Smooth muscle cell (in vitro differentiated cells): ENCODE data around the gene ARF4. TPM values are rescaled to one million over a fixed set of nuclear protein-coding genes. Genes with fewer than 3 reads are reported as not detected.

ENCODE experiments used
- DNase-seq: peaks from one replicate; lab custom pipeline; 2025; ENCODE audit not compliant: unreplicated experiment; lab: John Stamatoyannopoulos, UW
- H2AFZ ChIP-seq: fragments of 200-600 bp; sonication (generic); 2 replicates; pipeline ENCODE4 v1.6.0; 2016; ENCODE audit warnings: antibody characterized with exemption, low read depth, mild to moderate bottlenecking
- H3F3A ChIP-seq: fragments of 200-600 bp; sonication (generic); 2 replicates; pipeline ENCODE4 v1.6.0; 2017; ENCODE audit warnings: antibody characterized with exemption, low read depth
- H3K27ac ChIP-seq: fragments of 200-600 bp; sonication (generic); 2 replicates; pipeline ENCODE4 v1.5.1; 2016; ENCODE audit warnings: low read depth, mild to moderate bottlenecking
- H3K27me3 ChIP-seq: fragments of 200-600 bp; sonication (generic); 2 replicates; pipeline ENCODE4 v1.6.1; 2016; ENCODE audit warnings: low read depth, mild to moderate bottlenecking
- H3K36me3 ChIP-seq: fragments of 200-600 bp; sonication (generic); 2 replicates; pipeline ENCODE4 v1.5.1; 2016; ENCODE audit warnings: low read depth
- H3K4me1 ChIP-seq: fragments of 200-600 bp; sonication (generic); 2 replicates; pipeline ENCODE4 v1.5.1; 2016; ENCODE audit warnings: low read depth
- H3K4me2 ChIP-seq: fragments of 200-600 bp; sonication (generic); 2 replicates; pipeline ENCODE4 v1.6.0; 2016; ENCODE audit warnings: mild to moderate bottlenecking
- H3K4me3 ChIP-seq: fragments of 200-600 bp; sonication (generic); 2 replicates; pipeline ENCODE4 v1.5.1; 2016; ENCODE audit warnings: mild to moderate bottlenecking
- H3K79me2 ChIP-seq: fragments of 200-600 bp; sonication (generic); 2 replicates; pipeline ENCODE4 v1.6.0; 2016; ENCODE audit warnings: low read depth, mild to moderate bottlenecking
- H3K9ac ChIP-seq: fragments of 200-600 bp; sonication (generic); 2 replicates; pipeline ENCODE4 v1.6.0; 2016; ENCODE audit warnings: low read depth
- H3K9me3 ChIP-seq: fragments of 200-600 bp; sonication (generic); replicated peaks from 2 replicates; pipeline ENCODE4 v1.5.1; 2016; ENCODE audit warnings: low read depth
- H4K20me1 ChIP-seq: fragments of 200-600 bp; sonication (generic); 2 replicates; pipeline ENCODE4 v1.6.0; 2016; ENCODE audit warnings: low read depth
- WGBS: methylation state at CpG from one replicate; pipeline ENCODE4 v1.1.7; 2016; ENCODE audit warnings: low lambda C conversion rate; 5-methylcytosine and 5-hydroxymethylcytosine counted together
- polyA plus RNA-seq: library from polyadenylated mRNA; unstranded; fragments of >200 nt; fragmentation: Nextera tagmentation; extraction: Ambion mirVana; gene quantifications from 2 replicates; pipeline ENCODE4 v1.2.1, GENCODE V29; 2016
- total RNA-seq: library from RNA; depleted of rRNA; stranded (reverse); fragments of >200 nt; gene quantifications from 2 replicates; pipeline ENCODE4 v1.2.3, GENCODE V29; 2014
- TF ChIP-seq, protein P1 (sequence below): fragments of 200-600 bp; sonication (generic); IDR thresholded peaks from 2 replicates; pipeline ENCODE4 v1.5.1; 2017; ENCODE audit warnings: borderline replicate concordance, mild to moderate bottlenecking, antibody characterized with exemption; ENCODE audit not compliant: insufficient read depth, poor library complexity, severe bottlenecking

The ARF4 gene
- total and polyA plus RNA-seq, 2 experiments from 2014 or later = 688 TPM

DNA sequence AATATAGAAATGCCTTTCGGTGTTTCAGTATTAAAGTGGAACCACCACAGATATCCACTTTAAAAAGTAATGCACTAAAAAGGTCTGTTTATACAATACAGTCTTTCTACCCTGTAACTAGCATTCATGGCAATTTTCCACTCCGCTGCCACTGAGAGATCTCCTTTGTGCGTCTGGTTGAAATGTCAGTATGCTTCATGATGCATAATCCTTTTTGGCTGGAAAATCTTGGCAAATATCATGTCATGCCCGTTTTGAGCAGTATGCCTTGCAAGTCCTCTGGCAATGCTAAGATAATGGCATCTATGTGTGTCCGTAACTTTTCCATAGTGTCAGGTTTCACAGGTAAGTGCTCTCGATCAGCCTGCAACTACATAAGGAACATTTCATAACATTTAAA lies 30.8 kb upstream of the ARF4 start:
- Histone ChIP-seq H3K9ac (no peak overlapping the region), H2AFZ (no peak overlapping the region), H3F3A (no peaks in the 10 kb centered on the region), H3K27me3 (no peaks in the 10 kb centered on the region), H3K4me2 (no peak overlapping the region), H3K4me1 (no peaks in the 10 kb centered on the region), H4K20me1 (no peaks in the 10 kb centered on the region), H3K27ac (no peak overlapping the region), H3K9me3 (no peaks in the 10 kb centered on the region), H3K4me3 (no peak overlapping the region), H3K36me3 (peaks cover 23% of the 10 kb centered on the region), H3K79me2 (no peaks in the 10 kb centered on the region)
- TF ChIP-seq, protein P1, sequence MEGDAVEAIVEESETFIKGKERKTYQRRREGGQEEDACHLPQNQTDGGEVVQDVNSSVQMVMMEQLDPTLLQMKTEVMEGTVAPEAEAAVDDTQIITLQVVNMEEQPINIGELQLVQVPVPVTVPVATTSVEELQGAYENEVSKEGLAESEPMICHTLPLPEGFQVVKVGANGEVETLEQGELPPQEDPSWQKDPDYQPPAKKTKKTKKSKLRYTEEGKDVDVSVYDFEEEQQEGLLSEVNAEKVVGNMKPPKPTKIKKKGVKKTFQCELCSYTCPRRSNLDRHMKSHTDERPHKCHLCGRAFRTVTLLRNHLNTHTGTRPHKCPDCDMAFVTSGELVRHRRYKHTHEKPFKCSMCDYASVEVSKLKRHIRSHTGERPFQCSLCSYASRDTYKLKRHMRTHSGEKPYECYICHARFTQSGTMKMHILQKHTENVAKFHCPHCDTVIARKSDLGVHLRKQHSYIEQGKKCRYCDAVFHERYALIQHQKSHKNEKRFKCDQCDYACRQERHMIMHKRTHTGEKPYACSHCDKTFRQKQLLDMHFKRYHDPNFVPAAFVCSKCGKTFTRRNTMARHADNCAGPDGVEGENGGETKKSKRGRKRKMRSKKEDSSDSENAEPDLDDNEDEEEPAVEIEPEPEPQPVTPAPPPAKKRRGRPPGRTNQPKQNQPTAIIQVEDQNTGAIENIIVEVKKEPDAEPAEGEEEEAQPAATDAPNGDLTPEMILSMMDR = no peak
- 97% methylated on average over 6 of the region's 6 CpGs for WGBS
- no peak for DNase-seq

DNA sequence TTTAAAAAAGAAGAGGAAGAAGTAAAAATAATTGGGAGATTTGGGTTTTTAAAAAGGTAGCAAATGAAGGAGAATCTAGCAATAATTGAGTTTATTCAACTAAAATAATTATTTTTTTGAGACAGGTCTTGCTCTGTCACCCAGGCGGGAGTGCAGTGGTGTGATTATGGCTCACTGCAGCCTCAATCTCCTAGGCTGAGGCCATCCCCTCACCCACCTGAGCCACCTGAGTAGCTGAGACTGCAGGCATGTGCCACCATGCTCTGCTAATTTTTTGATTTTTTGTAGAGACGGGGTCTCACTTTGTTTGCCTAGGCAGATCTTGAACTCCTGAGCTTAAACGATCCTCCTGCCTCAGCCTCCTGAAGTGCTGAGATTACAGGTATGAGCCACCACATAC lies 27.7 kb upstream of the ARF4 start:
- 98% methylated on average over 3 of the region's 3 CpGs for WGBS
- H3K27me3 ChIP-seq = no peaks in the 10 kb centered on the region
- H3K9me3 ChIP-seq = no peaks in the 10 kb centered on the region
- no peak overlapping the region for H3K27ac ChIP-seq
- TF ChIP-seq, protein P1 = no peak
- no peak for DNase-seq
- no peak overlapping the region for H3K4me2 ChIP-seq
- no peak overlapping the region for H3K9ac ChIP-seq
- no peaks in the 10 kb centered on the region for H3K79me2 ChIP-seq
- H3K4me3 ChIP-seq = no peak overlapping the region
- no peaks in the 10 kb centered on the region for H4K20me1 ChIP-seq
- no peaks in the 10 kb centered on the region for H3K4me1 ChIP-seq
- peaks cover 14% of the 10 kb centered on the region for H3K36me3 ChIP-seq
- H2AFZ ChIP-seq = no peak overlapping the region
- no peaks in the 10 kb centered on the region for H3F3A ChIP-seq

- DNase-seq = no peak
- no peaks in the 10 kb centered on the region for H3F3A ChIP-seq
These were observed 25.2 kb upstream of the ARF4 start for GRCh38 chr3:57622362-57622761.

DNA sequence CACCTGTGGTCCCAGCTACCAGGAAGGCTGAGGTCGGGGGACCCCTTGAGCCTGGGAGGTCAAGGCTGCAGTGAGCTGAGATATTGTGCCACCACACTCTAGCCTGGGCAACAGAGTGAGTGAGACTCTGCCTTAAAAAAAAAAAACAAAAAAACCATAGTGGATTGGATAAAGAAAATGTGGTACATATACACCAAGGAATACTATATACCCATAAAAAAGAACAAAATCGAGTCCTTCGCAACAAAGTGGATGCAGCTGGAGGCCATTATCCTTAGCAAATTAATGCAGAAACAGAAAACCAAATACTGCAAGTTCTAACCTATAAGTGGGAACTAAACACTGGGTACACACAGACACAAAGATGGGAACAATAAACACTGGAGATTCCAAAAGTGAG lies 20.6 kb upstream of the ARF4 start:
- Histone ChIP-seq H3K9me3 (no peaks in the 10 kb centered on the region), H3F3A (no peaks in the 10 kb centered on the region), H3K4me3 (no peak overlapping the region), H3K36me3 (no peaks in the 10 kb centered on the region), H3K27me3 (no peaks in the 10 kb centered on the region), H4K20me1 (no peaks in the 10 kb centered on the region), H3K27ac (no peak overlapping the region), H3K4me1 (no peaks in the 10 kb centered on the region), H3K79me2 (no peaks in the 10 kb centered on the region), H2AFZ (no peak overlapping the region), H3K9ac (no peak overlapping the region), H3K4me2 (no peak overlapping the region)
- WGBS = 97% methylated on average over 3 of the region's 3 CpGs
- TF ChIP-seq, protein P1 = no peak
- no peak for DNase-seq

More at GRCh38 chr3:57622362-57622761, 25.2 kb upstream of the ARF4 start:
- H3K9ac ChIP-seq = no peak overlapping the region
- H4K20me1 ChIP-seq = no peaks in the 10 kb centered on the region
- TF ChIP-seq, protein P1 = no peak
- no peak overlapping the region for H2AFZ ChIP-seq
- H3K9me3 ChIP-seq = no peaks in the 10 kb centered on the region
- no peaks in the 10 kb centered on the region for H3K36me3 ChIP-seq
- no peak overlapping the region for H3K27ac ChIP-seq
- H3K27me3 ChIP-seq = no peaks in the 10 kb centered on the region
- H3K4me3 ChIP-seq = no peak overlapping the region
- no peaks in the 10 kb centered on the region for H3K79me2 ChIP-seq
- no peak overlapping the region for H3K4me2 ChIP-seq
- H3K4me1 ChIP-seq = no peaks in the 10 kb centered on the region
